ENCODE results near the gene AGPAT4.
"Not testable (repeated sequence)": the region's sequence is repeated elsewhere in the genome, so short reads cannot be mapped to it uniquely, and the experiment has no call there.

The AGPAT4 gene

GRCh38 chr6:161226009-161226964 is 47.6 kb downstream of the AGPAT4 start:
- DNase-seq: no peak

DNA sequence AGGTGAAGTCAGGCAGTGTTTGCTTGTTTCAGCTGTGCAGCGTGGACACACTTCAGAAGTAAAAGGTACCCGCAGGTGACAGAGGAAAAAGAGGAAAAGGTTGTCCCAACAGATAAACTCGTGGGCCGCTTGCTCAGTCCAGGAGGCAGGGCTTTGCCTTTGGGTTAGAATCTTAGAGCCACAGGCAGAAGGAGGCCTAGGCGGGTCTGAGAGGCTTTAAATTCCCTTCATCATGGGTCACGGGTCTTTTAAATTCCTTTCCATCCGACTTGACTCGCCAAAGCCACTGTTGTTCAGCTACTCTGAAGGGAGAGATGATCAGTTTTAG is 48.2 kb downstream of the AGPAT4 start:
- DNase-seq: no peak

- DNase-seq: not testable (repeated sequence)
Observed at GRCh38 chr6:161224951-161225680, 48.7 kb downstream of the AGPAT4 start.

DNA sequence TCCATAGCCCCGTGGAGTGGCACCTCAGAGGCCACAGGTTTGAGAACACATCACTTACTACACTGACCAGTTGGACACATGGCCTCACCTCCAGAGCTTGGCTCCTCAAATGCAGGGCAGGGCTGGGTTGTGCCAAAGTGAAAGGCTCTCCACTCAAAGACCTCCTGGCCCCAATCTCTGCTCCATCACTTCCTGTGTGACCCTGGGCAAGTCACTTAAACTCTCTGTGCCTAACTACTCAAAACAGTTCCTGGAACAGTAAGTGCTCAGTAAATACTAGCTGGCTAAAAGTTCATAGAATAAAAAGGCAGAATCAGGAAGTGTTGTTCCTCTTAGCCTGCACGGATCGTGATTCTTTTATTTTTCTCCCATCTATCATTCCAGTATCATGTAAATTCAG is 50.2 kb downstream of the AGPAT4 start:
- DNase-seq: no peak

DNA sequence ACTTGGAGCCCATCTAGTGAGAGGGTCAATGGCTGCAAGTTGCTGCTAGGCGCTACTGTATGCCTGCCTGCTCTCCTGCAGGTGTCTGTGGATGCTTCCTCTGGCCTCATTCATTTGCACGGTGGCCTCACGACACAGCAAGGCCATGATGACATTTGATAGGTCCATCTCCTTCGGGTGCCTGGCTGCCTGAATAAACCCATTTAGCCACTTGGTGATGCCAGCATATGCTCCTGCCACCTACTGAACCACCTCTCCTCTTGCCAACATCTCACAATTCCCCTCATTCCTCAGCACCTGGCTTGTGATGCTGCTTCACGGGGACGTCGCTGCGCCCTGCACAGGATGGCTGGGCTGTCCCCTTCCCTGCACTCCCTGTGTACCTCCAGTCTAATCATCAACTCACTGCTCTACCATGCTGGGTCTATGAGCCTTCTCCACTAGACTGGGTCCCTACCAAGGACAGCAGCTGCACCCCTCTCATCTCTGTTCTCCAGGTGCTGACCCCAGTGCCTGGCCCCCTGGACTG is 51.1 kb downstream of the AGPAT4 start:
- DNase-seq: no peak

DNA sequence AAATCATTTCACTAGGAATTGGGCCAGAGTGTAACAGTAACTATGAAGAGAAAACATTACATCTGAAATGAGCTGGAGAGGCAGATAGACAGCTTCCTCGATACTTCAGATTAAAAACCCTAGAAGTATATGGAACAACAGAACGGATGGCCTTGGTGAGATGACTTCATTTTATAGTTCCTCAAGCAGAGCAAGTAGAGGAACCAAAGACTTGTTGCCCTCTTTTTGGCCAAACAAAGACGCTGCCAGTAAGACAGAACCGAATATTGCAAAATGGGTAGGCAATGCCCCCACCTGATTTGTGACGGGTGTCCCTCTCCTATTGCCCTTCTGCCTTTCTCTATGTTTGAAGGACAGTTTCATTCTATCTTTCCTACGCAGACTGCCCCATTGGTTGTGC is 53.5 kb downstream of the AGPAT4 start:
- no peak for DNase-seq

- no peak for DNase-seq
Observed at GRCh38 chr6:161219680-161220079, 54.2 kb downstream of the AGPAT4 start.

- DNase-seq: no peak
Observed at GRCh38 chr6:161218222-161218621, 55.6 kb downstream of the AGPAT4 start.

DNA sequence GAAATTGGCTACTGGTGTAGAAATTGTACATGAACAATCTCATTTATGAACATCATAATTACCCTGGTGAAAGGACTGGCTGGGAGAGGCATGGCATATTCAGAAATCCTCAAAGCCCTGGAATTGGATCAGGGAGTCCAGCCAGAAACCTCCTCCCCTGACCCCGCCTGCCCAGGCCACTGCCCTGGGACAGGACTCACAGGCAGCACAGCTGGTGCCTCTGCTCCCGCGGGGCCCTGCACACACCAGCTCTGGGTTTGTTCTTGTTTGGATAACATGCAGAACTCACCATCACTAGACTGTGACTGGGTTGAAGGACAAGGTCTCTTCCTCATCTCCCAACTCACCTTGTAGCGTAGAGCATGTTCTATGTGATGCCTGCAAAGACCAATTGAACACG is 56.2 kb downstream of the AGPAT4 start:
- DNase-seq: no peak

DNA sequence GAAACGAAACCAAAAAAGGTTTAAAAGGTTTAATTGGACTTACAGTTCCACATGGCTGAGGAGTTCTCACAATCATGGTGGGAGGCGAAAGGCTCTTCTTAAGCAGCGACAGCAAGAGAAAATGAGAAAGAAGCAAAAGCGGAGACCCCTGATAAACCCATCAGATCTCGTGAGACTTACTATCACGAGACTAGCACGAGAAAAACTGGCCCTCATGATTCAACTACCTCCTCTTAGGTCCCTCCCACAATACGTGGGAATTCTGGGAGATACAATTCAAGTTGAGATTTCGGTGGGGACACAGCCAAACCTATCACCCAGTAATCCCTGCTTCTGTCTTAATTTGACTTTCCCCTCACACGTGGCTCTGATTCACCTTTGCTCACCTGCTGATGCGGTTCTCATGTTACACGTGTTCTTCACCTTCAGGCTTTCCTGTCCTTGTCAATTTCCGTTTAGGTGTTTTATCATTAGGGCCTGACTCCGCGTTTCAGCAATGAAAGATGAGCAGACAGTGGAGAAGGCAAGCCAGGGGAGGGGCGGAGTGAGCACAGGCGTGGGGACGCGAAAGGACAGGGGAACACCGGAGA is 57.1 kb downstream of the AGPAT4 start:
- no peak for DNase-seq

DNA sequence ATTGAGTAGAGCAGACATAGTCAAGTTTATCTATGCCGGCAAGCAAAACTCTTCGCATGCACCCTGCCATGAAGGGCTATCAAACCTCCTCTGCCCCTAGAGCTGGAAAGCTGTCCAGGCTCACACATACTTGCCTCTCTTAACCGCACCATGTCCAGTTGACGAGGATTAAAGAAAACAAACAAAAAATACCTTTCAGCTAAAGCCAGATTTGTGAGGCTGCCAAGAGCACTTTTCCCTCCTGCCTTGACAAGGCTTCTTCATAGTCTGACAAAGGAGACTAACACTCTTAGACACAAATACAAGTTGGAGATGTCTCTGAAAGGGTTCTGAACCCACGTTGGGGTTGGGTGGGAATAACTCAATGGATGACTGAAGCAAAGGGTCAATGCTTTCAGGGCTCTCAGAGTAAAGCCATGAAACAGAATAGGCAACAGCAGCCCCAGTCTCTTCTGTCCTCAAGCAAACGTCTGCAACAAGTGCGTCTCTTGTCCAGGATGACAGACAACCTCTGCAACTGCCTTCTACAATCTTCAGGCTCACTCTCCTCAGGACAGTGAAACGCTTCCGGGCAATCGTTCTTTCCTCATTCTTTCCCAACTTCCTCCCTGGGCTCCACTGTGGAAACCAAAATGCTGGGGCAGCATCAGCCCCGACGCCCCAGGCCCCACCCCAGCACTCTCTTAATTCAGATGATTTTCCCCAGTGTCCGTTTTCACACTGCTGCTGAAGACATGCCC is 57.8 kb downstream of the AGPAT4 start:
- no peak for DNase-seq

GRCh38 chr6:161215193-161215592 is 58.7 kb downstream of the AGPAT4 start:
- no peak for DNase-seq

GRCh38 chr6:161214722-161215121 is 59.1 kb downstream of the AGPAT4 start:
- DNase-seq: no peak

GRCh38 chr6:161212902-161213301 is 61.0 kb downstream of the AGPAT4 start:
- DNase-seq: no peak

- DNase-seq: no peak
Observed at GRCh38 chr6:161211380-161212035, 62.4 kb downstream of the AGPAT4 start.

DNA sequence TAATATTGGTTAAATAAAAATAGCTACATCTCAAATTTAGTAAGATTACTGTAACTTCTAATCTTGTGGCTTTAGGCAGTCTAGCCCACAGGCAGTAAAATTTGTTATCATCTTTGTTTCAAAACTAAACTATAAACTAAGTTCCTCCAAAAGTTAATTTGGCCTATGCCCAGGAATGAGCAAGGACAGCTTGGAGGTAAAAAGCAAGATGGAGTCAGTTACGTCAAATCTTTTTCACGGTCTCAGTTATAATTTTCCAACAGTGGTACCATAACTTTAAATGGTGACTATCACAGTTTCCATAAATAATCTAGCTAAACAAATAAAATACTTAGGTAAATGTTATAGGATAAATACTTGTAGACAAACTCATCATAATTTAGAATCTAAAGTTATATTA is 63.0 kb downstream of the AGPAT4 start:
- no peak for DNase-seq

- DNase-seq: no peak
Observed at GRCh38 chr6:161207200-161207599, 66.7 kb downstream of the AGPAT4 start.

DNA sequence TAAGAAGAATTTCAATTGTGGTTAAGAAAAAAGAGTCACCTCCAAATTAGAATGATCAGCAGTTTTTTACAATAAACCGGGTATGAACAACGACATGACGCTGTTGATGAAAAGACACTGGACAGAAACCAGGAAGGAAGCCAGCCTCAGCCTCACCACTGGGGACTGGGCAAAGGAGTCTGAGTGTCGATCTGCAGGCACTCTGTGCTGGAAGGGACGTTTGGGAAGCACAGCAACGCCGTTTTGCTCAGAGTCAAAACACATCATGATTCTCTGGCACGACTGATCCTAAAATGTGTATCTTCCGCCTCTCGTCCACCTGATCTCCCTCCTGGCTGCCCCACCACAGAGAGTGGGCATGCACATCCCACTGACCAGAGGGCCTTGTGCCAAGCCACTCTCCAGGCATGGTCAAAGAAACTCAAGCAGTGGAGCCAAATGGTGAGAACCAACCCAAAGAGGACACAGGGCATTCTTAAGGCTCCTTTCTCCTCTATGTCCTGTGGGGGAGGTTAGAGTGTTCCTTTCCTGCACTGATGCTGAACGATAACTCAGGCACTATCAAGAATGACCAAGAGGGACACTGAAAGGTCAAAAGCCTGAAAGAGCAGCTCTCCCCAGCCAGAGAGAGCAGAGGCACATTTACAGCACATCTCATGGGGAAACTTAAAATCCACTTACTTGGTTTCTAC is 68.8 kb downstream of the AGPAT4 start:
- no peak for DNase-seq

DNA sequence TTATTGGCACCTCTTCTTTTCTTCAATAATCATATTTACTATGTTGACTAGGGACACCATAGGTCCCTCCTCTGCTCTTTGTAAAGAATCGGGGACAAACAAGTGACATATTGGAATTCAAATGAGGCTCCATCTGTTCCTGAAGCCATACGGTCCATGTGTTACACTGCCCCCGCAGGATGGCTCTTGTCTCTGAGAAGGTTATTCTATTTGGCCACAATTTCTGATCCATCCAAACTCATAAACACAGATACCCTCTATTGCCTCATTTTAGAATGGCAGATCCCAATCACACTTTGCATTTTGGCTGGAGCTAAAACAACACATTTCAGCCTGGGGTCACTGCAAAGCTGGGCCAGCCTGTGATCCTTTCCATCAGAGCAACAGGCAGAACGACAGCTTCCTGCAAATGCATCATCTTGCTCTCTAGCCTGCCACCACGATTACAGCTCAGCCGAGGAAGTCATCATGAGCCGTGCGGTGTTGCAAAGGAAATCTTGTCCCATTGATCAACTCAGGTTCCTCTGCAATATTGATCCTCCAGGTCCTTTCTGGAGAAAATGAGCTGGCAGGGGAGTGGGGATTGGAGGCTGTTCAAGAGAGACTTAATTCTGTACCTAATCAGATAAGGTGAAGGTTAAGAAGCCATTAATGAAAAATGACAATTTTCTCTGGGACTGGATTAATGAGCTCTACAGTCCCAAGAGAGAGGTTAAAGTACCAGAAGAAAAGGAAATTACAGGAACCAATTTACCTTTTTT is 73.1 kb downstream of the AGPAT4 start:
- no peak for DNase-seq

DNA sequence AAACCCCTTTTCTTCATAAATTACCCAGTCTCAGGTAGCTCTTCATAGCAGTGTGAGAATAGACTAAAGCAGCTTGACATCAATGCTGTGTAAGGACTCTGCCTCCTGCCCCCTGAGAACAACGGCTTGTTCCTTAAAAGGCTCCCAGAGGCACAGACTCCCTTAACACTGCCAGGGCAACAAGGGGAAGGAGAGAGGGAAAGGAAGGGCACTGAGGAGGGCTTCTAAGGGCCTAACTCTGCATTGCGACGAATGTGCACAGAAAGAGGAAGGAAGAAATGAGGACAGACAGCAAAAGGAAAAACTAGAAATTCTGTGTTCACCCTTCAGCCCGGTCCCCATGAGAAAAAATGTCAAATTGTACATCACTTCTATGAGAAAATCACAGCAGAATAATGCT is 74.0 kb downstream of the AGPAT4 start:
- DNase-seq: no peak
